Measurements from ENCODE around the gene IFT88.
"Not testable (repeated sequence)": the region's sequence is repeated elsewhere in the genome, so short reads cannot be mapped to it uniquely, and the experiment has no call there.

Gene IFT88

DNA sequence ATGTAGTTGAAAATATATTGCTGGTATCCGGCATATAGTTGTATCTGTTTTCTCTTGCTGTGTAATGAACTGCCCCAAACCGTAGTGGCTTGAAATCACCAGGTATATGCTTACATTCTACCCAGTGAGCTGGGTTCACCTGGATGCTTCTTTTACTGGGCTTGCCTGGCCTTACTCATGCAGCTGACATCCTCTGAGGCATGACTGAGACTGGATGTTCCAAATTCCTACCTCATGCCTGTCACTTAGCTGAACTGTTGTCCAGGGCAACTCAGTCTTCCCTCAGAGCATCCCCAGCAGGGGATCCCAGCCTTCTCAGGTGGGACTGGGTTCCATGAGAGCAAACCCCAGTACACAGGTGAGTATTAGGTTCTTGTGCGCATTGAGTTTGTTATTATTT is 66.8 kb downstream of the IFT88 start:
- no peak for DNase-seq (ENCODE audit: low read depth, low spot score)

- DNase-seq (ENCODE audit: low read depth, low spot score): no peak
Measured at GRCh38 chr13:20636079-20636478, 69.1 kb downstream of the IFT88 start.

- DNase-seq (ENCODE audit: low read depth, low spot score): no peak
Measured at GRCh38 chr13:20637811-20638210, 70.9 kb downstream of the IFT88 start.

DNA sequence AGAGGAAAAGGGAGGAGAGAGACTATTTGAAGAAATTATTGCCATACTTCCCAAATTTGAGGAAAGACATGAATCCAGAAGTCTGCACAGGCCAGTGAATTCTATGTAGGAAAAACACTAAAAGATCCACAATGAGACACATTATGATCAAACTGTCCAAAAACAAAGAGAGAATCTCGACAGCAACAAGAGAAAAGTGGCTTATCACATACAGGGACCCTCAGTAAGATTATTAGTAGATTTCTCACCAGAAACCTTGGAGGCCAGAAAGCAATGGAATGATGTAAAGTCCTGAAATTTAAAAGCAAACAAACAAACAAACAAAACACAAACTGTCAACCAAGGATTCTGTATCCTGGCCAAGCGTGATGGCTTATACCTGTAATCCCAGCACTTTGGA is 80.8 kb downstream of the IFT88 start:
- no peak for DNase-seq (ENCODE audit: low read depth, low spot score)

DNA sequence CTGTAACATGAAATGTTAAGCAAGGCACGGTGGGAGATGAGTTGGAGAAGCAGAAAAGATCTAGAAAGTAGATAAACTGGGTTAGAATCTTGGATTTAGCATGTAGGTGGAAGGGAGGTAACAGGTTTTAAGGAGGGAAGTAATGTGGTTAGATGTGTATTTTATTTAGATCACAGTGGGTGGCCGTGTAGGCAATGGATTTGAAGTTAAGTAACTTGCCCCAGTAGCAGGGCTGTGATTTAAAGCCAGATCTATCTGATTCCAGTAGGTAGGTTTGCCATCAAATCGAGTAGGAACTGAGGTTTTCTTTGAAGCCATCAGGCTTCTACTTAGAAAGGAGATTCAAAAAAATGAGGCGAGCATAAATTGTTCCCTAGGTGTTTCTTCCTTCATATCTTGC is 86.0 kb downstream of the IFT88 start:
- DNase-seq (ENCODE audit: low read depth, low spot score): no peak

GRCh38 chr13:20654156-20654555 is 87.2 kb downstream of the IFT88 start:
- DNase-seq (ENCODE audit: low read depth, low spot score): no peak

DNA sequence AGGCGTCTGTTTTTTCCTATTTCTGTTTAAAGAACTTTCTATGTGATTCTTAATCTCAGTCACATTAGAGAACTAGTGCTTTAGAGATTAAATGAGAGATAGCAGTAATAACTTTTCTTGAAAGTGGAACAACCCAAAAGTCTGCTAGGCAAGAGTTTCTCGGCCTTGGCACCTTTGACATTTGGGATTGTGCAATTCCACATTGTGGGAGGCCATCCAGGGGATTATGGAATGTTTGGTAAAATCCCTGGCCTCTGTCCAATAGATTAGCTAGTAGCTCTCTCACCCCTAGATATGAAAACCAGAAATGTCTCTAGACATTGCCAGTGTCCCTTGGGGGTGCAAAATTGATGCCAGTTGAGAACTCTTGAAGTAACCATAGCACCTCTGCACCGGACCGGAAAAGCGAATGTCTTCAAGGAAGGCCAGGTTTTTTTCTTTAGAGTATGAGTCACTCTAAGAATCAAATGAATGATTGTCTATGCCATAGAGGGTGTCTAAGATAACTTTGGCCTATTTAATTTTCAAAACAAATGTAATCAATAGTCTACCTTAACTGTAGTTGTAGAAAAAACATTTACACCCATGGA is 91.6 kb downstream of the IFT88 start:
- no peak for DNase-seq (ENCODE audit: low read depth, low spot score)

DNA sequence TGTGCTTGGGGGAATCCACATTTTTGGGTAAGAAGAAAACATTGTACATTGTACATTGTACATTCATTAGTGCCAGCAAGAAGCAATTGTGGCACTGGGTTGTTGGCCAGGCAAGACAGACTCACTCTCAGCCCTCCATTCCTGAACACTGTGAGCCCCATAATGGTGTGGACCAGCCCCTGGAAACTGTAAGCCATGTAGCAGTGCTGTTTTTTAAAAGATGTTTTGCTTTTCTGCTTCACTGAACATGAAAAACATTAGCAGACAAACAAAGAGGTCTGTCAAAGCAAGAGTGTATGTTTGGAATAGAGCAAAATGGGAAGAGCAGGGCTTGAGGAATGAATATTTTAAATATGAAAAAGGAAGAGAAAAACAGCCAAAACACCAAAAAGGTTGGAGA is 97.4 kb downstream of the IFT88 start:
- no peak for DNase-seq (ENCODE audit: low read depth, low spot score)

DNA sequence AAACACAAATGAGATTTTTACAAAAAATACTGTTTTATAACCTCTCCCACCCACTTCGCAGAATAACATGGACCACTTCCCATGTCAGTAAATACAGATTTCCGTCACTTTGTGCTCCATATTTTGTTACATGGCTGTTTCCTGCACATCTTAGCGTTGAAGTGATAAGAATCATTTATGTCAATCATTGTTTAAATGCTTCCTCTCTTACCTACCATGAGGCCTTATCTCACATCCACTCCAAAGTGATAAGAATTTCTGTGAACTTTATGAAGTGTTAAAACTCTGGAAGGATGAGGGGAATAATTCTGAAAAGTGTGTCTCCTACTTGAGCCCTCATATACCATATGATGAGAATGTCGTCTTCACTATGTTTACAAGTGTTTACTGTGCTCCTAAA is 100.0 kb downstream of the IFT88 start:
- no peak for DNase-seq (ENCODE audit: low read depth, low spot score)

- DNase-seq (ENCODE audit: low read depth, low spot score): no peak
Measured at GRCh38 chr13:20667857-20668437, 101.0 kb downstream of the IFT88 start.

DNA sequence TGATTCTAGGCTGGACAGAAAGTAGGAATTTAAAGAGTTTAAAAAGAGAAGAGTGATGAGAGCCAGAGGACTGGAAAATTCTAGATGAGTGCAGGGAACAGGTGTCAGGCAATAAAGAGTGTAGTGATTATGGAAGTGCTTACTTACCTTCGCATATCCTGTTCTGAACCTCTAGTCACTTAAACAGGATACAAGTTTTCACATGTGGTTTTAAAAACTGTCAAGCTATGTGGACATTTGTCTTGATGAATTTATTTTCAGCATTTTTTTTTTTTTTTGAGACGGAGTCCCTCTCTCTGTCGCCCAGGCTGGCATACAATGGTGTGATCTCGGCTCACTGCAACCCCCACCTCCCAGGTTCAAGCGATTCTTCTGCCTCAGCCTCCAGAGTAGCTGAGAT is 102.2 kb downstream of the IFT88 start:
- DNase-seq (ENCODE audit: low read depth, low spot score): no peak

DNA sequence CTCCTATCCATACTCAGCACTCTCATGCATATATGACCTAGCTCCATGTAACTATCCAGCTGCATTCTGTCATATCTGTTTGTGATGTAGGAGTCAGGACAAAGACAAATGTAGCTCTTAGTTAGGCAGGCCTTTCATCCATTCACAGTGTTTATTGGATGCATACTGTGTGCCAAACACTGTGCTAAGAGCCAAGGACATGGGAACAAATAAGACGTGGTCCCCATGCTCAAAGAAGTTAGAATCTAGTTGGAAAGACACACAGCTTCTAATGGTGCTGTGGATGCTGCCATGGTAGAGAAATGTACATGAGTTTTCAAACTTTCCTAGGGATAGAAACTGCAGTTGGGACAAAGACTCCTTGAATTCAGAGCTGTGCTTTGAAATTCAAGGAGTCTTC is 104.8 kb downstream of the IFT88 start:
- DNase-seq (ENCODE audit: low read depth, low spot score): no peak

- no peak for DNase-seq (ENCODE audit: low read depth, low spot score)
Measured at GRCh38 chr13:20672772-20673171, 105.8 kb downstream of the IFT88 start.

DNA sequence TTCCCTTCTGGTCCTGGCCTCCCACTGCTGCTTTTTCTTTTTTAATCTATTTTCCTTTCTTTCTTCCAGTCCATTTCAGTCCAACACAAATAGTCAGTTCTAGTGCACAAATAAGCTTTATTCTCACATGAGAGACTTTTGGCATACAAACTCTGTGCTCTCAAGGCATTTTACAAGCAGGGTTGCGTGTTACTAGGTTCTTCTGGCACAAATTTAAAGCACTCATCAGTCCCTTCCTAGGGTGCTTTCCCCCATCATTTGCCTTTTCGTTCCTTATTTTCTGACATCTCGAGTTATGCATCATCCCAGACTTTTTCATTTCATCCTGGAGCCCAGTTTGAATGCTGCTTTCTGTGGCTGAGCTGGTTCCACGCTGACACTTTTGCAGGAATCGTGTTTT is 106.8 kb downstream of the IFT88 start:
- peak; percentile 53 for DNase-seq (ENCODE audit: low read depth, low spot score)

GRCh38 chr13:20676213-20676612 is 109.3 kb downstream of the IFT88 start:
- DNase-seq (ENCODE audit: low read depth, low spot score): no peak

GRCh38 chr13:20678606-20679005 is 111.6 kb downstream of the IFT88 start:
- DNase-seq (ENCODE audit: low read depth, low spot score): not testable (repeated sequence)

- no peak for DNase-seq (ENCODE audit: low read depth, low spot score)
Measured at GRCh38 chr13:20679879-20680278, 112.9 kb downstream of the IFT88 start.

GRCh38 chr13:20680416-20681080 is 113.6 kb downstream of the IFT88 start:
- DNase-seq (ENCODE audit: low read depth, low spot score): no peak

DNA sequence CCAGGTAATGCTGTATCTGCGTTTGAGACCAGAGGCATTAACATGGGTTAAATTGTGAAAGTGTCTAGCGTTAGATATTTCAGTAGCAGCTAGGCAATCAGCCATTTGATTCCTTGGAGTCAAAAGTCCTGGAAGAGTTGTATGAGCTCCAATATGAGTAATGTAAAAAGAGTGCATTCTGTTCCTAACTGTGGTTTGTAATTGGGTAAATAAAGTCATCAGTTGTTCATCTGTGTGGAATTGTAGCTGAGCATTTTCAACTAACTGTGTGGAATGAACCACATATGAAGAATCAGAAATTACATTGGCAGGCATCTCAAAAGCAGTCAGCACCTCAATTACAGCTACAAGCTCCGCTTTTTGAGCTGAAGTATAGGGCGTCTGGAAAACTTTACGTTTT is 114.5 kb downstream of the IFT88 start:
- peak; percentile 84 for DNase-seq (ENCODE audit: low read depth, low spot score)

DNA sequence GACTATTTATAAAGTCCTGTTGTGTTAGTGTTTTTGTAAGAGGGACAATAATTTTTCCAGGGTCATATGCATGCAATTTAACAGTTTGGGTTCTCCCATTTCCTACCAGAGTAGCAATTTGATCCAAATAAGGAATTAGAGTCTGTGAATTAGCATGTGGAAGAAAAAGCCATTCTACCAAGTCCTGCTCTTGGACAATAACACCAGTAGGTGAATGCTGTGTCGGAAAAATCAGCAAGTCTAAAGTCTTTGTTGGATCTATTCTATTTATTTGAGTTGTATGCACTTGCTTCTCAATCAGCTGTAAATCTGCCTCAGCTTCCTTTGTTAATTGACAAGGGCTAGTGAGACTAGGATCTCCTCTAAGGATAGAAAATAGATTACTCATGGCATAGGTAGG is 115.1 kb downstream of the IFT88 start:
- DNase-seq (ENCODE audit: low read depth, low spot score): peak; percentile 15

- DNase-seq (ENCODE audit: low read depth, low spot score): no peak
Measured at GRCh38 chr13:20684041-20684440, 117.1 kb downstream of the IFT88 start.

DNA sequence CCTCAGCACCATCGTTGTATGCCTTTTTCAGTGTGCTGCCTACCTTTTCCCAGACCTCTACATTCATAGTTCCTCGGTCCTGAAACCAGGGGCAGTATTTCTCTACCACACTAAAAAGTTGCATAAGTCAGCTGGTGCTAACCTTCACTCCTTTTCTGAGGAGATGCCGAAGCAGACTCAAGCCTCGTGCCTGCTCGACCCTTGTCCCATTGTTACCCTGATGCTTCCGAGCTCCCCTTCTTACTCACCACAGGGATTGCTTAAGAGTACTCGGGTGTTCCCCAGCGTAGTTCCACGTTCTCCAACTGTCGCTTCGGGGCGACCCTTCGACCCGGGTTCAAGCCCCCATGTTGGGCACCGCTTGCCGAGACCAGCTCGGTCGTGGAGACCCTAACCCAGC is 117.6 kb downstream of the IFT88 start:
- no peak for DNase-seq (ENCODE audit: low read depth, low spot score)

GRCh38 chr13:20685092-20685491 is 118.1 kb downstream of the IFT88 start:
- DNase-seq (ENCODE audit: low read depth, low spot score): no peak
